GM20000 (cell line): ENCODE data around the gene PPP2R5C.
"Not testable (repeated sequence)": the region's sequence is repeated elsewhere in the genome, so short reads cannot be mapped to it uniquely, and the experiment has no call there.

ENCODE experiments used
- DNase-seq: peaks from one replicate; pipeline ENCODE4 v3.0.0; 2012; ENCODE audit warnings: low spot score
- CTCF ChIP-seq: IDR thresholded peaks from 2 replicates; pipeline ENCODE4 v1.5.1; 2012; ENCODE audit warnings: mild to moderate bottlenecking, control low read depth; ENCODE audit errors: extremely low read depth, missing control alignments

Gene PPP2R5C

GRCh38 chr14:101723061-101723595, 38.4 kb upstream of the PPP2R5C start:
- no peak for TF ChIP-seq CTCF
- DNase-seq: no peak

GRCh38 chr14:101725652-101726051, 35.9 kb upstream of the PPP2R5C start:
- not testable (repeated sequence) for DNase-seq

- no peak for DNase-seq
These were observed 35.1 kb upstream of the PPP2R5C start for GRCh38 chr14:101726295-101726953.

GRCh38 chr14:101726954-101727302, 34.6 kb upstream of the PPP2R5C start:
- no peak for TF ChIP-seq CTCF
- no peak for DNase-seq

More at GRCh38 chr14:101726295-101726953, 35.1 kb upstream of the PPP2R5C start:
- TF ChIP-seq CTCF: no peak

- DNase-seq: no peak
- no peak for TF ChIP-seq CTCF
These were observed 33.7 kb upstream of the PPP2R5C start for GRCh38 chr14:101727611-101728366.

- no peak for TF ChIP-seq CTCF
- no peak for DNase-seq
These were observed 33.2 kb upstream of the PPP2R5C start for GRCh38 chr14:101728367-101728742.

GRCh38 chr14:101729382-101729781, 32.1 kb upstream of the PPP2R5C start:
- TF ChIP-seq CTCF: no peak

GRCh38 chr14:101730157-101730556, 31.4 kb upstream of the PPP2R5C start:
- not testable (repeated sequence) for DNase-seq

More at GRCh38 chr14:101729382-101729781, 32.1 kb upstream of the PPP2R5C start:
- no peak for DNase-seq
